Chondrocyte (in vitro differentiated cells): Measurements from ENCODE around the gene BDH1. TPM values are rescaled to one million over a fixed set of nuclear protein-coding genes. Genes with fewer than 3 reads are reported as not detected.
"Not testable (repeated sequence)": the region's sequence is repeated elsewhere in the genome, so short reads cannot be mapped to it uniquely, and the experiment has no call there.

Source experiments
- DNase-seq: peaks from one replicate; pipeline ENCODE4 v3.0.0; 2021; ENCODE audit warnings: mixed read lengths, low spot score
- H3K27ac Mint-ChIP-seq: one replicate; pipeline ENCODE4 v1.8.0; 2021; ENCODE audit warnings: mild to moderate bottlenecking, moderate library complexity, mixed read lengths; ENCODE audit not compliant: unreplicated experiment
- H3K27me3 Mint-ChIP-seq: 2 replicates; pipeline ENCODE4 v1.8.0; 2021; ENCODE audit warnings: low read depth, mixed read lengths
- H3K36me3 Mint-ChIP-seq: 2 replicates; pipeline ENCODE4 v1.8.0; 2021; ENCODE audit warnings: low read depth, mixed read lengths
- H3K4me1 Mint-ChIP-seq: 2 replicates; pipeline ENCODE4 v1.8.0; 2021; ENCODE audit warnings: low read depth, mild to moderate bottlenecking, mixed read lengths
- H3K4me3 Mint-ChIP-seq: one replicate; pipeline ENCODE4 v1.8.0; 2021; ENCODE audit warnings: mild to moderate bottlenecking, moderate library complexity, mixed read lengths; ENCODE audit not compliant: unreplicated experiment
- H3K9me3 Mint-ChIP-seq: 2 replicates; pipeline ENCODE4 v1.8.0; 2021; ENCODE audit warnings: low read depth, mixed read lengths
- total RNA-seq: library from RNA; stranded (reverse); gene quantifications from 3 replicates; pipeline ENCODE4 v1.2.1, GENCODE V29; 2021
- TF ChIP-seq, protein P1 (sequence below): fragments of 200-600 bp; sonication (generic); IDR thresholded peaks from 2 replicates; pipeline ENCODE4 v1.5.0; 2021; ENCODE audit warnings: antibody characterized with exemption, mild to moderate bottlenecking, moderate library complexity

Gene BDH1
- total RNA-seq, 1 donor from 2014 or later: 8.4 TPM

DNA sequence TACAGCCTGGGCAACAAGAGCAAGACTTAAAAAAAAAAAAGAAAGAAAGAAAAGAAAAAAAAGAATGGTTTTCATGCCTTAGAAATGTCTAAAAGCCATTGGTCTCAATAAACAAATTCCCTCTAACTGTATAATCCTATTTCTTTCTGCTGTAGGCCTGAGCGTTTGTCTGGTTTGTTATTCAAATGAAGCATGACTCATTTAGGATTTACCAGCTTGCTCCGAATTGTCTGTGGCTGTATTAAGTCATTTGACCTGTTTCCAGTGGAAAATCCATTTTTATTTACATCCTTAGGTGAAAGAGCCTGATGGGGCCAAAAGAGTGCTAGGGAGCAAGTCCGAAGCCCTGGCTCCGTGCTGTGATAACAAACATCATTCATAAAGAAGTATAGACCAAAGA lies 73.8 kb downstream of the BDH1 start:
- Mint-ChIP-seq H3K4me1 (peaks cover 62% of the 10 kb centered on the region), H3K36me3 (no peaks in the 10 kb centered on the region), H3K27me3 (no peaks in the 10 kb centered on the region), H3K4me3 (no peak overlapping the region), H3K27ac (peak overlapping the region; percentile 29), H3K9me3 (peaks cover 3% of the 10 kb centered on the region)
- TF ChIP-seq, protein P1, sequence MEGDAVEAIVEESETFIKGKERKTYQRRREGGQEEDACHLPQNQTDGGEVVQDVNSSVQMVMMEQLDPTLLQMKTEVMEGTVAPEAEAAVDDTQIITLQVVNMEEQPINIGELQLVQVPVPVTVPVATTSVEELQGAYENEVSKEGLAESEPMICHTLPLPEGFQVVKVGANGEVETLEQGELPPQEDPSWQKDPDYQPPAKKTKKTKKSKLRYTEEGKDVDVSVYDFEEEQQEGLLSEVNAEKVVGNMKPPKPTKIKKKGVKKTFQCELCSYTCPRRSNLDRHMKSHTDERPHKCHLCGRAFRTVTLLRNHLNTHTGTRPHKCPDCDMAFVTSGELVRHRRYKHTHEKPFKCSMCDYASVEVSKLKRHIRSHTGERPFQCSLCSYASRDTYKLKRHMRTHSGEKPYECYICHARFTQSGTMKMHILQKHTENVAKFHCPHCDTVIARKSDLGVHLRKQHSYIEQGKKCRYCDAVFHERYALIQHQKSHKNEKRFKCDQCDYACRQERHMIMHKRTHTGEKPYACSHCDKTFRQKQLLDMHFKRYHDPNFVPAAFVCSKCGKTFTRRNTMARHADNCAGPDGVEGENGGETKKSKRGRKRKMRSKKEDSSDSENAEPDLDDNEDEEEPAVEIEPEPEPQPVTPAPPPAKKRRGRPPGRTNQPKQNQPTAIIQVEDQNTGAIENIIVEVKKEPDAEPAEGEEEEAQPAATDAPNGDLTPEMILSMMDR: no peak
- no peak for DNase-seq

DNA sequence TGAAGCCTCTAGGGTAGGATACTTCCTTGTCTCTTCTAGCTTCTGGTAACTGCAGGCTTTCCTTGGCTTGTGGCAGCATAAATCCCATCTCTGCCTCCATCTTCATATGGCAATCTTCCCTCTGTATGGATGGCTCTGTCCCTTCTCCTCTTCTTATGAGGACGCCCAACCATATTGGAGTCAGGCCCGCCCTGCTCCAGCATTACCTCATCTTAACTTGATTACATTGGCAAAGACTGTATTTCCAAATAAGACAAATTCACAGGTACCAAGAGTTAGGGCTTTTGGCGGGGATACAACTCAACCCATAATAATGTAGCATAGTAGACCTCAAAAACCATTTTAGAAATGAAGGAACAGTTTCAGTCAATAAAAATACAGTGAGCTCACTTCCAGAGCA lies 75.4 kb downstream of the BDH1 start:
- no peak overlapping the region for H3K4me3 Mint-ChIP-seq
- TF ChIP-seq, protein P1: no peak
- no peaks in the 10 kb centered on the region for H3K36me3 Mint-ChIP-seq
- H3K27ac Mint-ChIP-seq: no peak overlapping the region
- peaks cover 47% of the 10 kb centered on the region for H3K4me1 Mint-ChIP-seq
- H3K27me3 Mint-ChIP-seq: no peaks in the 10 kb centered on the region
- DNase-seq: no peak
- peaks cover 3% of the 10 kb centered on the region for H3K9me3 Mint-ChIP-seq

DNA sequence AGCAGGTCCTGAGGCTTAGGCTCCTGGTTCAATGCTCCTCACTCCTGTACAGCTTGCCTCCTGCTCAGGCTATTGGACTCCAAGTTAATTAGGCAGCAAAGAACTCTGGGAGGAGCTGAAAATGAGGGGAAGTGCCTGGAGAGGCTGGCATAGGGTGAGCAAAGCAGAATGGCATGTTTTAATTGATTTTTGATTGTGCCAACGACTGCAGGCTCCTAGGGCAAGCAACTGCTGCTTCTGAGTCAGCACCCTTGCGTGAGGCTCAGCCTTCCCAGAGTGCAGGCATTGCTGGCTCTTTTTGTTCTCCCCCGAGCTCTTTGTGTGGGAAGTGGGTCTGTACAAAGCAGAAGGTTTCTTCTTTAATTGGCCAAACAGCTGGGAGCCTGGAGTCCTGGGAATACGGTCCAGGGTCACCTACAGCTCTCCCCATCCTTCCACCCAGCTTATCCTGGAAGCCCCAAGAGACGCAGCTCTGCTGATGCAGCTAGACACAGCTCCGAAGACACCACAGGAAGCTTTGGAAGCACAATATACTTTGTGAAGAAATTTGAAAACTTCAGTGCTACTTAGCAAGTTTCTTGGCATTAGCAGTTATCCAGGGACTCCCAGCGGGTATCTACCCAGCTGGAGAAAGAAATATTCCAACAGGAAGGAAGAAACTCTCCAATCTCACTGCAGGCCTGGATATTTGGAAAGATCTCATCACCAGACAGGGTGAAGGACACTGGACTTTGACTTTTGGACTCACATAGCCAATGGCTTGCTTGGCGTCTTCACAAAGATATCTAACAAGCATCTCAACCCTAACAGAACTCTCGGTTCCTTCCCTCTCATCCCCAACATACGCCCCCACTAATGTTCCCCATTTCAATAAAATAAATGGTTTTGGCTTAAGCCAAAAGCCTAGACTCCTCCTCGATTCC lies 76.8 kb downstream of the BDH1 start:
- TF ChIP-seq, protein P1: no peak
- H3K4me3 Mint-ChIP-seq: peak overlapping the region; percentile 9
- no peaks in the 10 kb centered on the region for H3K27me3 Mint-ChIP-seq
- H3K4me1 Mint-ChIP-seq: peaks cover 45% of the 10 kb centered on the region
- peaks cover 3% of the 10 kb centered on the region for H3K9me3 Mint-ChIP-seq
- H3K27ac Mint-ChIP-seq: peak overlapping the region; percentile 96
- DNase-seq: no peak
- H3K36me3 Mint-ChIP-seq: no peaks in the 10 kb centered on the region

DNA sequence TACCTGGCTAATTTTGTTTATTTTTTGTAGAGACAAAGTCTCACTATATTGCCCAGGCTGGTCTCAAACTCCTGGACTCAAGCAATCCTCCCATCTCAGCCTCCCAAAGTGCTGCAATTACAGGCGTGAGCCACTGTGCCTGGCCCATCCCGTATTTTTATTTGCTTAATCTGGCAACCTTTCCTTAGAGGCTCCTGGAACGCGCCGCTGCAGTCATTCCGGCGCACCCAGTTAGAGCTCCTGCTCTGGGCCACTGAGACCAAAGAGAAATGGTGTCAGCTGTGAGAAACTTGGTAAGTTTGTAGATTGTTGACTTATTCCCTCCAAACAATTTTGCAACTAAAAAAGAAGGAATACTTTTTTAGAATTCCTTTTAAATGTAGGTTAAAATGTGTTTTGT lies 78.0 kb downstream of the BDH1 start:
- not testable (repeated sequence) for H3K27me3 Mint-ChIP-seq, H3K4me3 Mint-ChIP-seq, H3K36me3 Mint-ChIP-seq, H3K9me3 Mint-ChIP-seq, H3K27ac Mint-ChIP-seq, DNase-seq
- peaks cover 44% of the 10 kb centered on the region for H3K4me1 Mint-ChIP-seq

DNA sequence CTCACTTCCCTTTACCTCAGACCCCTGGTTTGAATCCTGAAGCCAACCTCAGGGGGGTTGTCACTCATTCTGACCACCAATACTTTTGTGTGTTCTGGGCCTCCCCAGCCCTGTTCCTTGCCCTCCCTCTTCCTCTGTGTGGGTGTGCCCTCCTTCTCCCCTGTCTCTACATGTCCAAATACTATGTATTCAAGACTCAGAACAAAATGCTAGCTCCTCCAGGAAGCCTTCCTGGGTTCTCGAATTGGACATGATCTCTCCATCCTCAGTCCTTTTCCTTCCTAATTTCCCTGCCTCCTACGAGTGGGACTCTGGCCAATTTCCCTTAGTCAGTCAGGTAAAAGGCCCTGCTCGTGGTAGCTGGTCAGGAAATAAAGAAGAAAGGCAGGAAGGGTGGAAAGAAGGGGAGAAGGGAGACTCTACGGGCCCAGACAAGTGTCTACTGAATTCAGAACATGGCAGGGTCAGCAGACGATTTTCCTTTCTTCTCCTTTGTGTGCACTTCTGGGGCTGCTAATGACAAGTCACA lies 79.7 kb downstream of the BDH1 start:
- TF ChIP-seq, protein P1: no peak
- H3K27me3 Mint-ChIP-seq: no peaks in the 10 kb centered on the region
- DNase-seq: no peak
- peaks cover 1% of the 10 kb centered on the region for H3K36me3 Mint-ChIP-seq
- H3K27ac Mint-ChIP-seq: no peak overlapping the region
- H3K9me3 Mint-ChIP-seq: peaks cover 3% of the 10 kb centered on the region
- peaks cover 48% of the 10 kb centered on the region for H3K4me1 Mint-ChIP-seq
- H3K4me3 Mint-ChIP-seq: no peak overlapping the region
